Measurements from ENCODE around the gene OR10H5.
"Not testable (repeated sequence)": the region's sequence is repeated elsewhere in the genome, so short reads cannot be mapped to it uniquely, and the experiment has no call there.

Gene OR10H5

GRCh38 chr19:15843203-15843893, 55.9 kb downstream of the OR10H5 start:
- no peak for DNase-seq (ENCODE audit: low read depth)
- no peak overlapping the region for H3K4me3 ChIP-seq (ENCODE audit: control insufficient read depth, low read depth, low read length)

DNA sequence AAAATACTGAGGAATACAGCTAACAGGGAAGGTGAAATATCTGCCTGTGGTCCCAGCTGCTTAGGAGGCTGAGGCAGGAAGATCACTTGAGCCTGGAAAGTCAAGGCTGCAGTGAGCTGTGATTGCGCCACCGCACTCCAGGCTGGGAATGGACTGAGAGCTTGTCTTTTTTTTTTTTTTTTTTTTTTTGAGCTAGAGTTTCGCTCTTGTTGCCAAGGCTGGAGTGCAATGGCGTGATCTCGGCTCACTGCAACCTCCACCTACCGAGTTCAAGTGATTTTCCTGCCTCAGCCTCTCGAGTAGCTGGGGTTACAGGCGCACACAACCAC, 56.4 kb downstream of the OR10H5 start:
- DNase-seq (ENCODE audit: low read depth); H3K4me3 ChIP-seq (ENCODE audit: control insufficient read depth, low read depth, low read length): not testable (repeated sequence)

More at GRCh38 chr19:15843203-15843893, 55.9 kb downstream of the OR10H5 start:
- no peak for TF ChIP-seq CTCF (IDR thresholded peaks at IDR 0.05; ENCODE audit: control insufficient read depth, insufficient read depth, low read depth, low read length, missing control alignments)

DNA sequence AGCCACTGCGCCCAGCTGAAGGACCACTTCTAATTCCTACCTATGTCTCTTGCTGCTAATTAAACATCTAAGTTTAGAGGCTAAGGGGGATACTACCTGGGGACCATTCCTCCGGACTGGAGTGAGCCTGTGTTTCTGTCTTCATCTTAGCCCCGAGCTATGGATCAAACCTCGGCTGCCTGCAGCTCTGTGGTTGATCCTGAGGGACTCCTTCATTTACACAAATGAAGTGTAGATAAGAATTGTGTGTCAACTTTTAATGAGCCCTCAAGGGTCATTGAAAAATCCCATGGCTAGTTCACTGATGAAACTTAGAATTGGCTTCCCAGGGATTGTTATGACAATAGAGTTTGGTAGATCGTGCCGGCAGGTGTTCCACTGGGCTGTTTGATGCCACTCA, 59.5 kb downstream of the OR10H5 start:
- H3K4me3 ChIP-seq (ENCODE audit: control insufficient read depth, low read depth, low read length), result no peak overlapping the region
- TF ChIP-seq CTCF (IDR thresholded peaks at IDR 0.05; ENCODE audit: control insufficient read depth, insufficient read depth, low read depth, low read length, missing control alignments), result no peak
- DNase-seq (ENCODE audit: low read depth), result no peak

GRCh38 chr19:15850385-15850784, 62.9 kb downstream of the OR10H5 start:
- TF ChIP-seq CTCF (IDR thresholded peaks at IDR 0.05; ENCODE audit: control insufficient read depth, insufficient read depth, low read depth, low read length, missing control alignments), result no peak
- H3K4me3 ChIP-seq (ENCODE audit: control insufficient read depth, low read depth, low read length), result no peak overlapping the region
- no peak for DNase-seq (ENCODE audit: low read depth)

Measured in AG09309 (cell line).